HG02623 (cell line): ENCODE results near the gene HS6ST1.

Experiments
- ATAC-seq: cut with Tn5 transposase; IDR thresholded peaks from one replicate; pipeline ENCODE4 v1.9.1; 2021; ENCODE audit warnings: moderate library complexity; ENCODE audit not compliant: unreplicated experiment

The HS6ST1 gene

GRCh38 chr2:128322715-128323554 is 4.3 kb upstream of the HS6ST1 start:
- ATAC-seq, result no peak

- ATAC-seq, result peak; percentile 54
Observed at GRCh38 chr2:128321784-128322714, 3.4 kb upstream of the HS6ST1 start.

GRCh38 chr2:128320906-128321771 is 2.5 kb upstream of the HS6ST1 start:
- ATAC-seq, result no peak

DNA sequence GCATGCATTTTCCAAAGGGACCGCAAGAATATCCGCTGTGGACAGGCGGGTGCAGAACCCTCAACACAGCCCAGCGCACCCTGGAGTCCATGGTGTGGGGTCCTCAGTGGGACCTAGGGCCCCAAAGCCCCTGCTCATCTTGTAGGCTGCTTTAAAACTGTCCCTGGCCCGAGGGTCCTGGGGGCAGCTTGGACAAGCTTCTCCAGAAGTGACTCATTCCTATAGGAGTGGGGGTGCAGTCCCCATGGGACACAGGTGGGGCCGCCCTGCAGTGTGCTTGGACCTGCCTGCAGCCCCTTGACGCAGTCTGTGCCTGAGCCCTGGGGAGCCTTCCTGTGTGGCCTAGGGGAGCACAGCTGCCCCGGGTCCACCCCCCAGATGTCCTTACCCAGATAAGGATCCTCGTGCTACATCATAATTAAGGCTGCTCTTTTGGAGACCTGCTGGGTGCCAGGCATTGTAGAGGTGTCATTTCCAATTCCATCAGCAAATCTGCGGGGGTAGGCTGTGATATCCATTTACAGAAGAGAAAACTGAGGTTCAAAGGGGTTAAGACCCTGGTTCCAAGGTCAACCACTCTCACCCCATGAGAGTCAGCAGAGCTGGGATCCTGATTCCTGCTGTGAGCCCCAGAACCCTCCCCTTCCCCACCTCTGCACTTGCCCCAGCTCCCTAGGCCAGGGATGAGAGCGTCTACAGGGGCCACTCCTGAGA is 1.7 kb upstream of the HS6ST1 start:
- no peak for ATAC-seq

DNA sequence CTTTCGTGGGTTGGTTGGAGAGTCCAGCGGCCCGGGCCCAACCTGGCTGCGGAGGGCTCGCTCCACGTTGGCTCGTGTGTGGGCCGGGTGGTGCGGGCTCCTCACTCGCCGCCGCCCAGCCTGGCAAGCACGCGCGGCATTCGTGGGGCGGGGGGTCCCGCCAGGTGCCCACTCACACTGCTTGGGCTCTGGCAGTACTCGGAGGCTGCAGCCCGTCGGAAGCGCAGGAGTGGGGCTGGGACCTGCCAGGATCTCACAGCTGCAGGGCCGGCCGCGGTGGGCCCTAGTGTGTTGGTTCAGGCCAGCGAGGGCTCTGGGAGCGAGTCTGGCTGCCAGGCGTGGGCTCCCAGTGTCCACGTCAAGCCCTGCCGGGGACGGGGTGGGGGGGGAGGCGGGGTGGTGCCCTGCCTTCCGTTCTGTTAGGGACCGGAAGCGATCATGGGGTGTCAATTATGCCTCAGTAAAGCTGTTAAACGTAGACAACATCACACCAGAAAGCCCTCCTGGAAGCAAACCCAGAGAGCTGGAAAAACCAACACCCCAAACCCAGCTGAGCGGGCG is 1.0 kb upstream of the HS6ST1 start:
- ATAC-seq, result no peak

- peak; percentile 9 for ATAC-seq
Observed at GRCh38 chr2:128318245-128318644, 423 bp downstream of the HS6ST1 start.

GRCh38 chr2:128317899-128318225 is 806 bp downstream of the HS6ST1 start:
- ATAC-seq, result peak; percentile 1

DNA sequence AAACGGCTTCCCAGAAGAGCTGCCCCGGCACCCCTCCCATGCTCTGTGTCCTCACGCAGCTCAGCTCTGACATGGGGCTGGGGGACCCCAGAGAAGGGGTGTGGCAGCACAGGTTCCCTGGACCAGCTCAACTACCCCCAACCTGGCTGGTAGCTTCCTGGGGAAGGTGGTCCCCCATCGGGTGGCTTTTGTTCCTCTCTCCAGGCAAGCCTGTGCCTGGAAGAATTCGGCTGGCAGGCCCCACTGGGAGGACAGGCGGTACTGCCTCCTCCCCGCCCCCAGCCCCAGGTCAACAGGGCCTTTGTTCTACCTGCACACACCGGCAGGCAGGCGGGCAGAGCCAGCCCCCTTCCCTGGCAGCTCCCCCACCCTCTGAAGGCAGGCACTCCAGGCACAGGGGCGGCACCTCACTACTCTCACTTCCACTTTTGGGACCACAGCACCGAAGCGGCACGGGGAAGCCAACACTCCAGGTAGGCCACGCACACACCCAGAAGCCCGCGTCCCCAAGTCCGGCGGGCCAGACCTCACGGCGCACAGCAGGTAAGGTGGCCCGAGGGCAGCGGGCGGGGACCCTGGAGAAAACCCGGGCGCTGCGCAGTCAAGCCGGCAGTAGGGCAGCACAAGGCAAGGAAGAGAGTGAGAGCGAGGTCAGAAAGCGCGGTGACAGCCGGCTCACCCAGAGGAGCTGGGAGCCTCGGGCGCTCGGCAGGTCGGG is 1.3 kb downstream of the HS6ST1 start:
- peak; percentile 38 for ATAC-seq

DNA sequence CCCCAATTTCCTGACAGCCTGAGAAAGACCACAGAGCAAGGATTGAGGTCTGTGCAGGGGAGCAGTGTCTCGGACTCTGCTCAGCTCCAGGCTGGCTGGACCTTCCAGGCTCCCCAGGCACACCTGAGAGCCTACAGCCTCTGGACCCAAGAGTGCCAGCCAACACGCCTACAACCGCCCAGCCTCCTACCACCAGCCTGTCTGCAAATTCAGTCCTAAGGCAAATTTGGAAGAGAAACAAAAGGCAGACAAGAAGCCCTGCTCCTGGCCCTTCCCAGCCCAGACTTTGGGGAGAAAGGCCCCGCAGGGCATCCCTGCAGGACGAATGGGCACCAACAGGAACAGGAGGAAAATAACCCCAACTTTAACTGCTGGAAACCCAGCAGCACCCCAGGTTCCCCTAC is 1.9 kb downstream of the HS6ST1 start:
- ATAC-seq, result no peak

- no peak for ATAC-seq
Observed at GRCh38 chr2:128315829-128316776, 2.6 kb downstream of the HS6ST1 start.

DNA sequence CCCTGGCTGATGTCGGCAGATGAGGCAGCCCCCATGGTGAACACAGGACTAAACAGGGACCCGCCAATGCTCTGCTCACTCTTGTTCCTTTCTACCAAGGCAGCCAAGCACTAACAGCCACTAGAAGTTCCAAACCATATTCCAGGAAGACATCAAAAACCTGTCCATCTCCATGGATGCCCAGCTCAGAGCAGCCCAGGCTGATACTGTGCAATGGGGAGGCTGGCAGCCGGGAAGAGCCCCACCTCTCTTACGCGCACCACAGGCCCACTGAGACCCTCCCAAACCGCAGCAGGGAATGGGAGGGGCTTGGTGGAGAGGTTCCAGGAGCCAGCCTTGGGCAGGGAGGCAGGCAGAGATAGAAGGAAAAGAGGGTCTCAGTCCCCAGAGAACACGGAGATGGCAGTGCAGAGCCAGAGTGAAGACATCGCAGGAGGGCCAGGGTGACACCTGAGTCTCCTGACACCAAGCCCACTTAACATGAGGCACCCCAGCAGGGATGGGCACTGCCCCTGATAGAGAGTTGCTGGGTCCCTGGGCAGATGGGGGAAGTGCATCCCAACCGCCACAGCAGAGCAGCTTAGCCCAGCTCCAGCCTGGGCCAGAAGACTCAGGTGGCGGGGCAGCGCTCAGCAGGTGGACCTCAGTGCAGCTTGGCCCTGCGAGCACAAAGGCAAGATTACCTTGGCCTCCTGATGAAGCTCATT is 3.4 kb downstream of the HS6ST1 start:
- no peak for ATAC-seq

DNA sequence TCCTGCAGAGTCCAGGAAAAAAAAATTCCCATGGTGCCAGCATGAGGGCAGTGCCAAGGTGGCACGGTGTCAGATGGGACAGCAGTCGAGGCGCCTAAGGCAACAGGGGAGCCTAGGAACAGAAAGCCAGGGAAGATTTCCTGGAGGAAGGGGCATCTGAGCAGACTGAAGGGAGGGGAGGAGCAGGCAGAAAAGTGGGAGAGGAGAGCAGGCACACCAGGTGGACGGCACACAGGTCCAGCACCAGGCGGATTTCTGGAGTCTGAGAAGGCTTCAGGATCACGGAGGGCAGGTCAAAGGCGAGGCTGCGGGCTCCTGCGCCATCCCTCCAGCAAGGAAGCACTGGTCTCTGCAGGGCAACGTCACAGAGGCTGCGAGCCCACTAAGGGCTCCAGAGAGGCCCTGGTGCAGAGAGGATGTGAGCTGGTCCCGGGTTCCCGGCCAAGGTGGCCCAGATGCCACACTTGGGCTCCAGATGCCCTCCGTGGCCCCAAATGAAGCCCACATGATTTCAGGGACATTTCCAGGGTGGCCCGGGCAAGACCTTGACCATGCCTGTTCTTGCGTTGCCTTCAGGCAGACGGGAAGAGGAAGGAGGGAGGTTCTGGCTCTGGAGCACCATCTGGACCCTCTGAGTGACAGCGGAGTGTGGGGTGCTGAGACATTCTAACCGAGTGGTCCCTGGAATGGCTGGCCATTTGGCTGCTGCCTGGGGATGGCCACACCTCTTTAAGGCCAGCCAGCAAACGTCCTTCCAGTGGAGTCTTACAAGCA is 4.1 kb downstream of the HS6ST1 start:
- ATAC-seq, result no peak

GRCh38 chr2:128313931-128314347 is 4.7 kb downstream of the HS6ST1 start:
- ATAC-seq, result no peak

GRCh38 chr2:128313091-128313836 is 5.4 kb downstream of the HS6ST1 start:
- ATAC-seq, result no peak

DNA sequence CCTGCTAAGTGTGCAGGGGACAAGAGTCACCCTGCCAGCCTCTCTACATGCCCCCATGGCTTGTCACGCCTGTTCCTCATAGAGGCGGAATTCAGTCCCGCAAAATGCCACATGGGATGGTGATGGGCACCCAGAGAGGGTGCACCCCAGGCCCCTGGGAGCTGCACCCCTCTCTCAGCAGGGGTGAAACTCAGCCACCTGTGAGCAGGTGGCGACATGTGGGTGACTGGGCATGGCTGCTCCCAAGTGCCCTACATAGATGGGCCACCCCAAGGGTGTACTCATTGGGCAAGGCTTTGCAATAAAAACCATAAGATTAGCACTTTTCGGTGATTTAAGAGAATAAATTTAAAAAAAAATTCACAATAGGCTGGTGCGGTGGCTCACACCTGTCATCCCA is 6.3 kb downstream of the HS6ST1 start:
- no peak for ATAC-seq

GRCh38 chr2:128311755-128312341 is 6.8 kb downstream of the HS6ST1 start:
- ATAC-seq, result no peak
